ENCODE data around the gene EXOC6B. TPM values are rescaled to one million over a fixed set of nuclear protein-coding genes. Genes with fewer than 3 reads are reported as not detected.

The EXOC6B gene
- total and polyA plus RNA-seq, 9 of the 15 experiments (the other 6 are each of a cell fraction or from before 2014, with no cell fraction given), result 0.28 to 4.2 (median 2.0) TPM

- TF ChIP-seq MEIS2 (IDR thresholded peaks at IDR 0.05; ENCODE audit: partially characterized antibody) (peak; percentile 28), ARID1B (IDR thresholded peaks at IDR 0.05) (peak; percentile 76), TRIM25 (IDR thresholded peaks at IDR 0.05; ENCODE audit: borderline replicate concordance) (no peak), HES1 (IDR thresholded peaks at IDR 0.05; ENCODE audit: low read depth) (no peak), TGIF2 (CRISPR knock-in tag; IDR thresholded peaks at IDR 0.05) (no peak), CBFA2T3 (IDR thresholded peaks at IDR 0.05) (peak; percentile 84), IFI16 (CRISPR knock-in tag; IDR thresholded peaks at IDR 0.05) (no peak), RBM25 (IDR thresholded peaks at IDR 0.05; ENCODE audit: low read depth, low read length, severe bottlenecking) (peak; percentile 65), SOX6 (IDR thresholded peaks at IDR 0.05) (peak; percentile 60; the same call in 1 of the 2 replicates), TAL1 (IDR thresholded peaks at IDR 0.05) (peak; percentile 56; the same call in 1 of the 2 replicates), FOXA3 (CRISPR knock-in tag; conservative IDR thresholded peaks at IDR 0.05 in 1 of 2, IDR thresholded peaks at IDR 0.05 in 1 of 2) (no peak), FOXJ3 (CRISPR knock-in tag; IDR thresholded peaks at IDR 0.05) (no peak), MTA2 (IDR thresholded peaks at IDR 0.05; ENCODE audit: low read depth) (peak; percentile 46; the same call in 1 of the 2 replicates), MTA3 (IDR thresholded peaks at IDR 0.05; ENCODE audit: borderline replicate concordance) (no peak), SP1 (CRISPR knock-in tag; IDR thresholded peaks at IDR 0.05) (no peak), GATA2 (CRISPR knock-in tag; IDR thresholded peaks at IDR 0.05) (peak; percentile 48; the same call in 1 of the 2 replicates), ZBTB40 (IDR thresholded peaks at IDR 0.05) (no peak), ZBTB40 (CRISPR knock-in tag; IDR thresholded peaks at IDR 0.05) (no peak)
Measured at GRCh38 chr2:72696559-72696958, 129.3 kb downstream of the EXOC6B start (continued).

Data from K562 (cell line).